ENCODE data around the gene SBDS.
"Not testable (repeated sequence)": the region's sequence is repeated elsewhere in the genome, so short reads cannot be mapped to it uniquely, and the experiment has no call there.

The SBDS gene

GRCh38 chr7:66980336-66980735 is 15.1 kb downstream of the SBDS start:
- not testable (repeated sequence) for DNase-seq (ENCODE audit: low spot score)

GRCh38 chr7:66979013-66979412 is 16.4 kb downstream of the SBDS start:
- H3K4me3 ChIP-seq; DNase-seq (ENCODE audit: low spot score); H3K27ac ChIP-seq: not testable (repeated sequence)

More at GRCh38 chr7:66980336-66980735, 15.1 kb downstream of the SBDS start:
- not testable (repeated sequence) for H3K27ac ChIP-seq, H3K4me3 ChIP-seq

GRCh38 chr7:66978312-66978711 is 17.1 kb downstream of the SBDS start:
- H3K4me3 ChIP-seq; DNase-seq (ENCODE audit: low spot score): not testable (repeated sequence)

GRCh38 chr7:66974986-66975590 is 20.3 kb downstream of the SBDS start:
- Histone ChIP-seq H3K27ac (no peak overlapping the region), H3K4me3 (no peak overlapping the region)
- DNase-seq (ENCODE audit: low spot score) = no peak
- no peak for TF ChIP-seq CTCF (IDR thresholded peaks at IDR 0.05)

More at GRCh38 chr7:66978312-66978711, 17.1 kb downstream of the SBDS start:
- H3K27ac ChIP-seq = not testable (repeated sequence)

GRCh38 chr7:66970310-66970709 is 25.1 kb downstream of the SBDS start:
- no peak overlapping the region for H3K27ac ChIP-seq
- no peak for DNase-seq (ENCODE audit: low spot score)

GRCh38 chr7:66969001-66969400 is 26.4 kb downstream of the SBDS start:
- H3K4me3 ChIP-seq; DNase-seq (ENCODE audit: low spot score); H3K27ac ChIP-seq: not testable (repeated sequence)

More at GRCh38 chr7:66970310-66970709, 25.1 kb downstream of the SBDS start:
- no peak overlapping the region for H3K4me3 ChIP-seq
- no peak for TF ChIP-seq CTCF (IDR thresholded peaks at IDR 0.05)

- TF ChIP-seq CTCF (IDR thresholded peaks at IDR 0.05) = no peak
- Histone ChIP-seq H3K4me3 (no peak overlapping the region), H3K27ac (no peak overlapping the region)
- DNase-seq (ENCODE audit: low spot score) = no peak
Measured at GRCh38 chr7:66967029-66967428, 28.4 kb downstream of the SBDS start.

GRCh38 chr7:66964411-66964810 is 31.0 kb downstream of the SBDS start:
- DNase-seq (ENCODE audit: low spot score) = no peak
- TF ChIP-seq CTCF (IDR thresholded peaks at IDR 0.05) = no peak
- Histone ChIP-seq H3K4me3 (no peak overlapping the region), H3K27ac (no peak overlapping the region)

GRCh38 chr7:66961096-66961495 is 34.3 kb downstream of the SBDS start:
- no peak overlapping the region for H3K27ac ChIP-seq
- DNase-seq (ENCODE audit: low spot score) = no peak
- H3K4me3 ChIP-seq = no peak overlapping the region
- TF ChIP-seq CTCF (IDR thresholded peaks at IDR 0.05) = no peak
